CD14-positive monocyte (primary cell): ENCODE data around the gene IL1R2. TPM values are rescaled to one million over a fixed set of nuclear protein-coding genes. Genes with fewer than 3 reads are reported as not detected.

ENCODE experiments used
- DNase-seq, 3 donors: peaks; one replicate each; pipeline ENCODE4 v3.0.0-alpha.2; 2011 to 2022
- H2AFZ ChIP-seq: 2 replicates; pipeline ENCODE4 v1.6.0; 2012; ENCODE audit warnings: mild to moderate bottlenecking, low read depth, low read length, inconsistent platforms; ENCODE audit not compliant: insufficient read depth, poor library complexity, severe bottlenecking
- H3K27ac ChIP-seq, 2 donors: 1 replicate in 1 of 2; 2 replicates in 1 of 2; pipeline ENCODE4 v1.5.1; 2012 to 2013; ENCODE audit warnings: low read length in 2 of 2, control low read depth in 1 of 2, inconsistent platforms in 1 of 2, low read depth in 1 of 2, mild to moderate bottlenecking in 1 of 2
- H3K27me3 ChIP-seq, 2 donors: one replicate each; pipeline versions ENCODE4 v1.6.0 to v1.6.1; 2011 to 2013; ENCODE audit warnings: low read length in 2 of 2; ENCODE audit not compliant: control insufficient read depth in 2 of 2, insufficient read depth in 2 of 2
- H3K36me3 ChIP-seq, 2 donors: replicated peaks in 1 of 2; 1 replicate in 1 of 2; 2 replicates in 1 of 2; pipeline versions ENCODE4 v1.5.1 to v1.6.1; 2012 to 2013; ENCODE audit warnings: low read length in 2 of 2, control low read depth in 1 of 2, inconsistent platforms in 1 of 2, mild to moderate bottlenecking in 1 of 2; ENCODE audit not compliant: insufficient read depth in 2 of 2, control insufficient read depth in 1 of 2
- H3K4me1 ChIP-seq, 2 donors: 1 replicate in 1 of 2; 2 replicates in 1 of 2; pipeline versions ENCODE4 v1.5.1 to v1.6.1; 2012 to 2013; ENCODE audit warnings: low read length in 2 of 2, control low read depth in 1 of 2, inconsistent platforms in 1 of 2, mild to moderate bottlenecking in 1 of 2, moderate library complexity in 1 of 2; ENCODE audit not compliant: insufficient read depth in 2 of 2, control insufficient read depth in 1 of 2
- H3K4me2 ChIP-seq: replicated peaks from 2 replicates; pipeline ENCODE3; 2012; ENCODE audit warnings: low read length, moderate library complexity, mild to moderate bottlenecking; ENCODE audit not compliant: poor library complexity, severe bottlenecking; ENCODE audit errors: extremely low read depth
- H3K4me3 ChIP-seq, 3 experiments: fragments of 200-600 bp in 1 of 3; sonication (generic) in 1 of 3; replicated peaks in 1 of 3; 1 replicate in 2 of 3; 2 replicates in 1 of 3; pipeline ENCODE4 v1.5.1; 2011 to 2013; ENCODE audit warnings: low read length in 3 of 3, mild to moderate bottlenecking in 3 of 3, control low read depth in 2 of 3, low read depth in 2 of 3, inconsistent platforms in 1 of 3, moderate library complexity in 1 of 3
- H3K79me2 ChIP-seq: 2 replicates; pipeline ENCODE4 v1.6.0; 2012; ENCODE audit warnings: mild to moderate bottlenecking, control low read depth, inconsistent platforms, low read length, moderate library complexity; ENCODE audit not compliant: insufficient read depth
- H3K9ac ChIP-seq: 2 replicates; pipeline ENCODE4 v1.6.0; 2017; ENCODE audit warnings: low read length, mild to moderate bottlenecking; ENCODE audit not compliant: insufficient read depth, poor library complexity, severe bottlenecking
- H3K9me3 ChIP-seq, 2 donors: replicated peaks in 1 of 2; 1 replicate in 1 of 2; 2 replicates in 1 of 2; pipeline versions ENCODE4 v1.5.1 to v1.6.1; 2012 to 2013; ENCODE audit warnings: low read length in 2 of 2, control low read depth in 1 of 2; ENCODE audit not compliant: control insufficient read depth in 1 of 2, insufficient read depth in 1 of 2
- H4K20me1 ChIP-seq: 2 replicates; pipeline ENCODE4 v1.6.0; 2012; ENCODE audit warnings: mild to moderate bottlenecking, low read length, control low read depth, moderate library complexity; ENCODE audit not compliant: insufficient read depth
- H3K27ac Mint-ChIP-seq, 7 donors: one replicate each; pipeline ENCODE4 v1.8.0; 2020; ENCODE audit warnings: mild to moderate bottlenecking in 7 of 7, mixed read lengths in 7 of 7, moderate library complexity in 6 of 7, inconsistent platforms in 2 of 7
- H3K27me3 Mint-ChIP-seq, 3 donors: one replicate each; pipeline ENCODE4 v1.8.0; 2021 to 2022; ENCODE audit warnings: low read depth in 3 of 3, mild to moderate bottlenecking in 3 of 3, mixed read lengths in 3 of 3, moderate library complexity in 3 of 3, inconsistent platforms in 1 of 3
- H3K36me3 Mint-ChIP-seq, 2 donors: one replicate each; pipeline ENCODE4 v1.8.0; 2020; ENCODE audit warnings: mixed read lengths in 2 of 2, inconsistent platforms in 1 of 2, mild to moderate bottlenecking in 1 of 2
- H3K4me1 Mint-ChIP-seq: one replicate; pipeline ENCODE4 v1.8.0; 2020; ENCODE audit warnings: mild to moderate bottlenecking, mixed read lengths
- H3K4me3 Mint-ChIP-seq, 2 donors: one replicate each; pipeline ENCODE4 v1.8.0; 2020; ENCODE audit warnings: mild to moderate bottlenecking in 2 of 2, mixed read lengths in 2 of 2, moderate library complexity in 1 of 2
- H3K9me3 Mint-ChIP-seq, 7 donors: one replicate each; pipeline ENCODE4 v1.8.0; 2020 to 2022; ENCODE audit warnings: mixed read lengths in 7 of 7, mild to moderate bottlenecking in 6 of 7, moderate library complexity in 6 of 7, inconsistent platforms in 2 of 7
- CTCF ChIP-seq: fragments of 200-600 bp; IDR thresholded peaks from one replicate; pipeline ENCODE4 v1.8.0; 2022; ENCODE audit warnings: antibody characterized with exemption, mild to moderate bottlenecking
- WGBS: methylation state at CpG from one replicate; pipeline ENCODE4 v1.1.5; 2013; ENCODE audit warnings: missing lambda C conversion rate; ENCODE audit not compliant: insufficient coverage; 5-methylcytosine and 5-hydroxymethylcytosine counted together
- intact Hi-C, 2 donors: fragments of 100-400 bp; cut with micrococcal nuclease; formaldehyde crosslinking; loops; one replicate each; pipeline versions ENCODE4 v1.15.0 to v1.15.1; 2023
- polyA plus RNA-seq, 3 donors: library from polyadenylated mRNA; depleted of rRNA in 1 of 3; unstranded in 2 of 3; stranded (reverse) in 1 of 3; fragments of 300-500 nt in 2 of 3; fragments of >200 nt in 1 of 3; fragmentation: Illumina TruSeq in 2 of 3; gene quantifications; 1 replicate in 2 of 3; 2 replicates in 1 of 3; pipeline ENCODE4 v1.2.3, GENCODE V29; 2012 to 2021

The IL1R2 gene
- polyA plus RNA-seq, 3 donors = 5.9 to 12.0 (median 6.2) TPM

GRCh38 chr2:102009557-102009956 is 17.8 kb downstream of the IL1R2 start:
- Histone ChIP-seq H3K9me3 (peaks cover 0 to 2% of the 10 kb centered on the region in 2 donors), H2AFZ (no peak overlapping the region), H3K4me1 (peaks cover 30% of the 10 kb centered on the region in 2 donors), H3K4me2 (no peak overlapping the region), H3K4me3 (no peak overlapping the region), H4K20me1 (no peaks in the 10 kb centered on the region), H3K9ac (no peak overlapping the region), H3K27me3 (no peaks in the 10 kb centered on the region), H3K79me2 (no peaks in the 10 kb centered on the region), H3K36me3 (no peaks in the 10 kb centered on the region), H3K27ac (no peak overlapping the region)
- intact Hi-C loops = no loop called here
- WGBS = 97% methylated on average over 8 of the region's 10 CpGs
- Mint-ChIP-seq H3K9me3 (peaks cover 0 to 20% (median 6%) of the 10 kb centered on the region in 7 donors), H3K4me3 (no peak overlapping the region), H3K27ac (peak overlapping the region in 2 of 7 donors; percentile 6 to 41), H3K36me3 (peaks cover 8 to 9% of the 10 kb centered on the region in 2 donors), H3K4me1 (peaks cover 34% of the 10 kb centered on the region), H3K27me3 (peaks cover 2% of the 10 kb centered on the region in 3 donors)
- TF ChIP-seq CTCF = no peak
- DNase-seq = no peak

GRCh38 chr2:102010902-102011301 is 19.1 kb downstream of the IL1R2 start:
- no peak overlapping the region for H3K9ac ChIP-seq
- Mint-ChIP-seq H3K4me3 (peak overlapping the region; percentile 14 to 77), H3K9me3 (peaks cover 0 to 20% (median 6%) of the 10 kb centered on the region in 7 donors), H3K27me3 (peaks cover 2% of the 10 kb centered on the region in 3 donors), H3K4me1 (peaks cover 34% of the 10 kb centered on the region), H3K27ac (peak overlapping the region; percentile 43 to 97 (median 87)), H3K36me3 (peaks cover 6 to 8% of the 10 kb centered on the region in 2 donors)
- H3K9me3 ChIP-seq = peaks cover 0 to 2% of the 10 kb centered on the region in 2 donors
- no peak for TF ChIP-seq CTCF
- no peak overlapping the region for H2AFZ ChIP-seq
- H3K36me3 ChIP-seq = no peaks in the 10 kb centered on the region
- no peaks in the 10 kb centered on the region for H4K20me1 ChIP-seq
- 52% methylated on average over 2 of the region's 6 CpGs for WGBS
- no peaks in the 10 kb centered on the region for H3K79me2 ChIP-seq
- no peaks in the 10 kb centered on the region for H3K27me3 ChIP-seq
- H3K4me2 ChIP-seq = peak overlapping the region; percentile 39
- peaks cover 30% of the 10 kb centered on the region in 2 donors for H3K4me1 ChIP-seq
- peak overlapping the region; percentile 56 to 62 for H3K27ac ChIP-seq
- peak; percentile 42 to 74 (median 68) for DNase-seq
- H3K4me3 ChIP-seq = peak overlapping the region in 1 of 3 experiments; percentile 47
- intact Hi-C loops = no loop called here
